Keratinocyte (primary cell): ENCODE data around the gene TOLLIP. TPM values are rescaled to one million over a fixed set of nuclear protein-coding genes. Genes with fewer than 3 reads are reported as not detected.

Source experiments
- DNase-seq: peaks from one replicate; pipeline ENCODE4 v3.0.0-alpha.2; 2011; ENCODE audit warnings: low read depth, missing footprints, low spot score
- FAIRE-seq: peaks from 2 replicates; lab custom pipeline; 2011; peaks lifted over from hg19 to GRCh38; lab: Jason Lieb, UNC
- H2AFZ ChIP-seq: 2 replicates; pipeline ENCODE4 v1.6.0; 2012; ENCODE audit warnings: low read length, control low read depth, inconsistent platforms; ENCODE audit not compliant: control insufficient read depth
- H3K27ac ChIP-seq: 2 replicates; pipeline ENCODE4 v1.5.1; 2011; ENCODE audit warnings: low read length; ENCODE audit not compliant: control insufficient read depth, insufficient read depth
- H3K27me3 ChIP-seq: 3 replicates; pipeline ENCODE4 v1.6.0; 2011; ENCODE audit warnings: low read length; ENCODE audit not compliant: control insufficient read depth, insufficient read depth; ENCODE audit errors: extremely low read depth
- H3K36me3 ChIP-seq, 2 experiments: 2 replicates in 1 of 2; 3 replicates in 1 of 2; pipeline ENCODE4 v1.5.1; 2011; ENCODE audit warnings: low read length in 2 of 2, mild to moderate bottlenecking in 1 of 2; ENCODE audit not compliant: control insufficient read depth in 2 of 2, insufficient read depth in 2 of 2; ENCODE audit errors: extremely low read depth in 1 of 2
- H3K4me1 ChIP-seq: 3 replicates; pipeline ENCODE4 v1.5.1; 2011; ENCODE audit warnings: low read length; ENCODE audit not compliant: control insufficient read depth, insufficient read depth; ENCODE audit errors: extremely low read depth
- H3K4me2 ChIP-seq: 3 replicates; pipeline ENCODE4 v1.6.0; 2011; ENCODE audit warnings: low read depth, low read length; ENCODE audit not compliant: control insufficient read depth, insufficient read depth; ENCODE audit errors: extremely low read depth
- H3K4me3 ChIP-seq, 3 experiments: fragments of 200-600 bp in 1 of 3; sonication (generic) in 1 of 3; 2 replicates in 2 of 3; 3 replicates in 1 of 3; pipeline ENCODE4 v1.5.1; 2011 to 2016; ENCODE audit warnings: low read length in 3 of 3, mild to moderate bottlenecking in 3 of 3, control low read depth in 2 of 3, inconsistent platforms in 1 of 3, low read depth in 1 of 3, mixed read lengths in 1 of 3, mixed run types in 1 of 3, moderate library complexity in 1 of 3; ENCODE audit not compliant: control insufficient read depth in 2 of 3, insufficient read depth in 2 of 3; ENCODE audit errors: extremely low read depth in 1 of 3
- H3K79me2 ChIP-seq: 2 replicates; pipeline ENCODE4 v1.6.0; 2012; ENCODE audit warnings: low read length; ENCODE audit not compliant: control insufficient read depth, insufficient read depth
- H3K9ac ChIP-seq: 3 replicates; pipeline ENCODE4 v1.6.0; 2011; ENCODE audit warnings: low read length; ENCODE audit not compliant: control insufficient read depth, insufficient read depth; ENCODE audit errors: extremely low read depth
- H3K9me1 ChIP-seq: 3 replicates; pipeline ENCODE4 v1.6.0; 2011; ENCODE audit warnings: low read length; ENCODE audit not compliant: control insufficient read depth, insufficient read depth; ENCODE audit errors: extremely low read depth
- H3K9me3 ChIP-seq: 2 replicates; pipeline ENCODE4 v1.5.1; 2012; ENCODE audit warnings: low read depth, low read length; ENCODE audit not compliant: control insufficient read depth
- H4K20me1 ChIP-seq: 3 replicates; pipeline ENCODE4 v1.6.0; 2011; ENCODE audit warnings: low read length; ENCODE audit not compliant: control insufficient read depth, insufficient read depth; ENCODE audit errors: extremely low read depth
- CTCF ChIP-seq, 3 experiments: IDR thresholded peaks in 1 of 3; conservative IDR thresholded peaks in 1 of 3; optimal IDR thresholded peaks in 1 of 3; 2 replicates in 2 of 3; 3 replicates in 1 of 3; pipeline versions ENCODE3 to v1.5.1; 2011; ENCODE audit warnings: low read length in 3 of 3, mild to moderate bottlenecking in 3 of 3, moderate library complexity in 2 of 3, control low read depth in 1 of 3, inconsistent platforms in 1 of 3; ENCODE audit not compliant: insufficient read depth in 2 of 3; ENCODE audit errors: extremely low read depth in 1 of 3
- EZH2 ChIP-seq: IDR thresholded peaks from one replicate; pipeline ENCODE4 v1.6.1; 2012; ENCODE audit warnings: inconsistent platforms, mild to moderate bottlenecking, low read length, moderate library complexity
- dilution Hi-C: fragments of 300-500 bp; cut with MboI; formaldehyde crosslinking; loops from one replicate; pipeline ENCODE4 v1.7.0; 2020; ENCODE audit warnings: low sequenced_read_pairs; ENCODE audit not compliant: extremely low pct_ligation_motif_present
- polyA plus RNA-seq, 5 experiments: library from polyadenylated mRNA; depleted of rRNA in 3 of 5; stranded (reverse) in 3 of 5; stranded (forward) in 1 of 5; unstranded in 1 of 5; fragments of >200 nt; gene quantifications; 1 replicate in 1 of 5; 2 replicates in 3 of 5; 3 replicates in 1 of 5; pipeline versions ENCODE4 v1.2.1 to v1.2.3, GENCODE V29; 2011 to 2012; ENCODE audit warnings: missing spikeins in 2 of 5, low read depth in 1 of 5, low replicate concordance in 1 of 5

TOLLIP gene
- polyA plus RNA-seq, 1 donor (not counting 4 experiments of a cell fraction or from before 2014, with no cell fraction given): 40.2 TPM

GRCh38 chr11:1290052-1291040, 19.1 kb downstream of the TOLLIP start:
- dilution Hi-C loops: no loop called here
- TF ChIP-seq CTCF (optimal IDR thresholded peaks at IDR 0.05 in 1 of 3, IDR thresholded peaks at IDR 0.05 in 1 of 3, conservative IDR thresholded peaks at IDR 0.05 in 1 of 3; ENCODE audit: extremely low read depth in 1 of 3, insufficient read depth in 2 of 3, low read length in 3 of 3): no peak
- no peak for TF ChIP-seq EZH2
- Histone ChIP-seq H3K9ac (no peak overlapping the region), H3K4me2 (no peak overlapping the region), H3K9me1 (no peaks in the 10 kb centered on the region), H2AFZ (no peak overlapping the region), H3K36me3 (peaks cover 15 to 57% of the 10 kb centered on the region in 2 experiments), H3K27me3 (no peaks in the 10 kb centered on the region), H3K4me3 (no peak overlapping the region), H4K20me1 (peaks cover 15% of the 10 kb centered on the region), H3K27ac (no peak overlapping the region), H3K4me1 (peaks cover 8% of the 10 kb centered on the region), H3K9me3 (no peaks in the 10 kb centered on the region), H3K79me2 (peaks cover 52% of the 10 kb centered on the region)
- no peak for FAIRE-seq
- no peak for DNase-seq

- Histone ChIP-seq H3K9me1 (no peaks in the 10 kb centered on the region), H3K27me3 (no peaks in the 10 kb centered on the region), H3K27ac (no peak overlapping the region), H3K4me3 (no peak overlapping the region), H3K4me1 (peaks cover 8% of the 10 kb centered on the region), H3K36me3 (peaks cover 17 to 59% of the 10 kb centered on the region in 2 experiments), H4K20me1 (peaks cover 15% of the 10 kb centered on the region), H3K4me2 (no peak overlapping the region), H3K9me3 (no peaks in the 10 kb centered on the region), H3K79me2 (peaks cover 50% of the 10 kb centered on the region), H2AFZ (no peak overlapping the region), H3K9ac (no peak overlapping the region)
- FAIRE-seq (no peak), DNase-seq (no peak)
- dilution Hi-C loops: no loop called here
- TF ChIP-seq CTCF (optimal IDR thresholded peaks at IDR 0.05 in 1 of 3, IDR thresholded peaks at IDR 0.05 in 1 of 3, conservative IDR thresholded peaks at IDR 0.05 in 1 of 3; ENCODE audit: extremely low read depth in 1 of 3, insufficient read depth in 2 of 3, low read length in 3 of 3) (no peak), EZH2 (no peak)
Observed at GRCh38 chr11:1289211-1289935, 20.1 kb downstream of the TOLLIP start.
